ENCODE data around the gene COL6A2. TPM values are rescaled to one million over a fixed set of nuclear protein-coding genes. Genes with fewer than 3 reads are reported as not detected.

The COL6A2 gene
- total and polyA plus RNA-seq, 10 of the 15 experiments (the other 5 are each of a cell fraction or from before 2014, with no cell fraction given) = 0.16 to 1.3 (median 0.34) TPM; not detected in 7

- Histone ChIP-seq H3K4me3 (no peak overlapping the region), H3K27me3 (replicated peaks in 1 of 2; ENCODE audit: control insufficient read depth in 2 of 2, insufficient read depth in 2 of 2, low read length in 1 of 2) (no peaks in the 10 kb centered on the region), H3K79me2 (ENCODE audit: control insufficient read depth, insufficient read depth, low read length) (no peaks in the 10 kb centered on the region), H3K4me2 (ENCODE audit: control insufficient read depth, insufficient read depth) (no peak overlapping the region), H3K27ac (ENCODE audit: control insufficient read depth, insufficient read depth) (no peak overlapping the region), H2AFZ (ENCODE audit: control insufficient read depth, low read depth, low read length) (no peak overlapping the region), H3K36me3 (ENCODE audit: control insufficient read depth in 2 of 2, insufficient read depth in 2 of 2, low read length in 1 of 2) (no peaks in the 10 kb centered on the region), H3K9ac (ENCODE audit: control insufficient read depth, insufficient read depth, low read length) (no peak overlapping the region), H4K20me1 (ENCODE audit: control insufficient read depth, insufficient read depth) (no peaks in the 10 kb centered on the region), H3K4me1 (ENCODE audit: control insufficient read depth, insufficient read depth, low read length) (no peaks in the 10 kb centered on the region), H3K9me3 (replicated peaks; ENCODE audit: control insufficient read depth, insufficient read depth, low read length) (no peaks in the 10 kb centered on the region; the same call in 2 of the 3 replicates)
- ATAC-seq (no peak), DNase-seq (ENCODE audit: low read depth, low spot score) (no peak), FAIRE-seq (no peak)
- SMC1A ChIA-PET (ENCODE audit: uncharacterized antibody, unreplicated experiment) = no interaction called here
- TF ChIP-seq RUNX3 (IDR thresholded peaks at IDR 0.05; ENCODE audit: low read length) (no peak), POLR2AphosphoS2 (IDR thresholded peaks at IDR 0.05; ENCODE audit: low read depth, low read length) (no peak), NFYA (IDR thresholded peaks at IDR 0.05; ENCODE audit: borderline replicate concordance, low read depth, low read length) (no peak), TCF12 (IDR thresholded peaks at IDR 0.05; ENCODE audit: low read depth, low read length) (no peak), CREM (IDR thresholded peaks at IDR 0.05; ENCODE audit: low read depth) (no peak), IKZF2 (IDR thresholded peaks at IDR 0.05) (no peak), REST (IDR thresholded peaks at IDR 0.05; ENCODE audit: low read depth, low read length) (no peak), ATF7 (IDR thresholded peaks at IDR 0.05; ENCODE audit: low read depth) (no peak), EGR1 (IDR thresholded peaks at IDR 0.05; ENCODE audit: borderline replicate concordance in 1 of 2, low read depth in 2 of 2, low read length in 2 of 2) (no peak), NRF1 (conservative IDR thresholded peaks at IDR 0.05; ENCODE audit: low read depth, low read length) (no peak), IRF4 (IDR thresholded peaks at IDR 0.05; ENCODE audit: low read depth, low read length) (no peak)
- CTCF ChIA-PET = no interaction called here
- WGBS (ENCODE audit: insufficient coverage, insufficient replicate concordance, low lambda C conversion rate, missing lambda C conversion rate) = 22% methylated on average over 19 of the region's 19 CpGs
- no TSS peak for BruUV-seq (replicated peaks)
- RAD21 ChIA-PET (ENCODE audit: unreplicated experiment) = no interaction called here
- intact Hi-C loops (cut with micrococcal nuclease; ENCODE audit: unreplicated experiment) = no loop called here
- in situ Hi-C loops (cut with MboI) = no loop called here
- POLR2A ChIA-PET = no interaction called here
Observed at GRCh38 chr21:46109313-46110221, 11.7 kb downstream of the COL6A2 start.
